Coronary artery (tissue), 2 donors: ENCODE measurements around the gene CERCAM.

Source experiments
- DNase-seq: peaks from one replicate; pipeline ENCODE4 v3.0.0-alpha.2; 2017; ENCODE audit warnings: low spot score
- H3K27ac ChIP-seq, 2 donors: fragments of 200-600 bp; sonication (generic); one replicate each; pipeline ENCODE4 v1.5.1; 2016 to 2019
- H3K4me3 ChIP-seq: fragments of 200-600 bp; sonication (generic); 2 replicates; pipeline ENCODE4 v1.5.1; 2016; ENCODE audit warnings: mild to moderate bottlenecking, moderate library complexity
- CTCF ChIP-seq: fragments of 200-600 bp; sonication (generic); IDR thresholded peaks from one replicate; pipeline ENCODE4 v1.5.1; 2019; ENCODE audit warnings: antibody characterized with exemption

Gene CERCAM

GRCh38 chr9:128405077-128405779, 15.4 kb upstream of the CERCAM start:
- Histone ChIP-seq H3K27ac (no peak overlapping the region), H3K4me3 (no peak overlapping the region)
- TF ChIP-seq CTCF, result no peak
- DNase-seq, result no peak

GRCh38 chr9:128405780-128406171, 14.9 kb upstream of the CERCAM start:
- no peak for TF ChIP-seq CTCF
- H3K4me3 ChIP-seq, result no peak overlapping the region
- no peak overlapping the region for H3K27ac ChIP-seq
- DNase-seq, result no peak

GRCh38 chr9:128406848-128407391, 13.7 kb upstream of the CERCAM start:
- TF ChIP-seq CTCF, result no peak
- H3K27ac ChIP-seq, result no peak overlapping the region
- DNase-seq, result no peak
- H3K4me3 ChIP-seq, result no peak overlapping the region

GRCh38 chr9:128408963-128409431, 11.7 kb upstream of the CERCAM start:
- Histone ChIP-seq H3K27ac (no peak overlapping the region), H3K4me3 (no peak overlapping the region)
- no peak for DNase-seq
- no peak for TF ChIP-seq CTCF

GRCh38 chr9:128409450-128409849, 11.2 kb upstream of the CERCAM start:
- TF ChIP-seq CTCF, result no peak
- Histone ChIP-seq H3K27ac (no peak overlapping the region), H3K4me3 (no peak overlapping the region)
- DNase-seq, result no peak

GRCh38 chr9:128409978-128410377, 10.7 kb upstream of the CERCAM start:
- TF ChIP-seq CTCF, result no peak
- Histone ChIP-seq H3K4me3 (no peak overlapping the region), H3K27ac (no peak overlapping the region)
- no peak for DNase-seq
